ENCODE results near the gene PSMA1. TPM values are rescaled to one million over a fixed set of nuclear protein-coding genes. Genes with fewer than 3 reads are reported as not detected.

The PSMA1 gene
- total and polyA plus RNA-seq, 4 donors, result 129 to 250 (median 150) TPM

GRCh38 chr11:14458377-14458776, 61.8 kb downstream of the PSMA1 start:
- WGBS, 2 donors, result 94 to 96% methylated on average over 3 of the region's 3 CpGs
- no peaks in the 10 kb centered on the region for H3K9me3 ChIP-seq (ENCODE audit: control insufficient read depth in 4 of 4, insufficient read depth in 3 of 4, low read length in 3 of 4)
- ATAC-seq (ENCODE audit: insufficient read depth, low FRiP score), result no peak
- H3K27ac ChIP-seq (ENCODE audit: low read depth in 1 of 2, low read length in 1 of 2), result no peak overlapping the region
- H3K4me3 ChIP-seq, result no peak overlapping the region
- DNase-seq, result no peak
- H3K9ac ChIP-seq (ENCODE audit: insufficient read depth in 1 of 2, low read length in 2 of 2), result no peak overlapping the region
- H3K27me3 ChIP-seq (ENCODE audit: control insufficient read depth in 3 of 3, insufficient read depth in 3 of 3, low read length in 2 of 3), result no peaks in the 10 kb centered on the region
- no peak for TF ChIP-seq CTCF (IDR thresholded peaks at IDR 0.05; ENCODE audit: control extremely low read depth, extremely low read depth)
- peaks cover 6 to 38% (median 22%) of the 10 kb centered on the region in 4 donors for H3K36me3 ChIP-seq (ENCODE audit: control insufficient read depth in 4 of 4, insufficient read depth in 4 of 4, low read length in 4 of 4)
- no peaks in the 10 kb centered on the region for H3K4me1 ChIP-seq (ENCODE audit: control insufficient read depth in 5 of 5, insufficient read depth in 5 of 5, low read length in 5 of 5)

GRCh38 chr11:14455648-14456430, 64.3 kb downstream of the PSMA1 start:
- Histone ChIP-seq H3K4me3 (no peak overlapping the region), H3K27me3 (ENCODE audit: control insufficient read depth in 3 of 3, insufficient read depth in 3 of 3, low read length in 2 of 3) (no peaks in the 10 kb centered on the region), H3K9me3 (ENCODE audit: control insufficient read depth in 4 of 4, insufficient read depth in 3 of 4, low read length in 3 of 4) (no peaks in the 10 kb centered on the region), H3K9ac (ENCODE audit: insufficient read depth in 1 of 2, low read length in 2 of 2) (no peak overlapping the region), H3K27ac (ENCODE audit: low read depth in 1 of 2, low read length in 1 of 2) (no peak overlapping the region), H3K36me3 (ENCODE audit: control insufficient read depth in 4 of 4, insufficient read depth in 4 of 4, low read length in 4 of 4) (peaks cover 6 to 21% (median 15%) of the 10 kb centered on the region in 4 donors), H3K4me1 (ENCODE audit: control insufficient read depth in 5 of 5, insufficient read depth in 5 of 5, low read length in 5 of 5) (no peaks in the 10 kb centered on the region)
- TF ChIP-seq CTCF (IDR thresholded peaks at IDR 0.05; ENCODE audit: control extremely low read depth, extremely low read depth), result no peak
- WGBS, 2 donors, result 87 to 93% methylated on average over 3 of the region's 3 CpGs
- DNase-seq (no peak), ATAC-seq (ENCODE audit: insufficient read depth, low FRiP score) (no peak)

Small RNA genes within 50 kb of the gene (small RNA-seq; reads per million reads assigned to genes)
- not detected for gene RNU7-49P (ENCODE audit: low replicate concordance)

Other genes starting within 250 kb of the PSMA1 start
- gene RRAS2, start 161.2 kb downstream of the PSMA1 start, total RNA-seq, result 10 to 100 TPM; 43.8 to 73.5 TPM
- 10 to 100 TPM; 21.2 to 26.1 TPM for gene RRAS2, start 161.2 kb downstream of the PSMA1 start, polyA plus RNA-seq
- gene COPB1, start 20.6 kb downstream of the PSMA1 start, total RNA-seq, result 100 to 1,000 TPM in 1 of 2 donors, 10 to 100 TPM in 1; 99.1 to 156 TPM
- gene COPB1, start 20.6 kb downstream of the PSMA1 start, polyA plus RNA-seq, result 10 to 100 TPM; 47.6 to 77.4 TPM
- 10 to 100 TPM; 17.3 to 79.2 TPM for gene PDE3B, start 123.4 kb upstream of the PSMA1 start, total RNA-seq
- gene PDE3B, start 123.4 kb upstream of the PSMA1 start, polyA plus RNA-seq, result 1 to 10 TPM; 3.3 to 5.7 TPM

Data from lung (tissue), 13 donors.